Motor neuron (in vitro differentiated cells): ENCODE results near the gene SLC13A3. TPM values are rescaled to one million over a fixed set of nuclear protein-coding genes. Genes with fewer than 3 reads are reported as not detected.

ENCODE experiments used
- ATAC-seq, 8 experiments: fragments of 200-7000 bp; cut with Tn5 transposase; replicated peaks in 6 of 8; 2 replicates each; pipeline ENCODE4 v1.8.0; 2021; ENCODE audit warnings: mild to moderate bottlenecking in 8 of 8, moderate library complexity in 8 of 8
- H3K27ac ChIP-seq, 2 donors: fragments of 250-450 bp; sonication (Bioruptor Pico); 2 replicates each; pipeline ENCODE4 v1.9.0; 2021; ENCODE audit warnings: antibody characterized with exemption in 2 of 2, mild to moderate bottlenecking in 2 of 2, moderate library complexity in 1 of 2
- H3K4me1 ChIP-seq, 2 donors: fragments of 250-450 bp; sonication (Bioruptor Pico); replicated peaks in 1 of 2; 2 replicates each; pipeline ENCODE4 v1.6.1; 2021; ENCODE audit warnings: antibody characterized with exemption in 2 of 2, mild to moderate bottlenecking in 2 of 2, moderate library complexity in 1 of 2
- H3K4me3 ChIP-seq, 5 donors: fragments of 250-450 bp; sonication (Bioruptor Pico); 2 replicates each; pipeline ENCODE4 v1.9.0; 2021; ENCODE audit warnings: antibody characterized with exemption in 5 of 5, mild to moderate bottlenecking in 5 of 5, moderate library complexity in 4 of 5
- WGBS, 10 experiments: fragments of 450-650 bp; shearing (Covaris generic); methylation state at CpG; one replicate each; pipeline ENCODE4 v1.0.0; 2022; 5-methylcytosine and 5-hydroxymethylcytosine counted together
- in situ Hi-C, 9 experiments: fragments of 400-800 bp; cut with MboI; loops; one replicate each; pipeline ENCODE4 v1.15.0; 2021; ENCODE audit warnings: low sequenced_read_pairs in 9 of 9, low pct_unique_long_range_greater_than_20kb in 2 of 9; ENCODE audit not compliant: unreplicated experiment in 9 of 9
- total RNA-seq, 8 experiments: library from RNA; unstranded; fragments of 300-600 nt; gene quantifications; 2 replicates each; pipeline versions ENCODE4 v1.2.3 to v1.2.4, GENCODE V29; 2022

Gene SLC13A3, protein sequence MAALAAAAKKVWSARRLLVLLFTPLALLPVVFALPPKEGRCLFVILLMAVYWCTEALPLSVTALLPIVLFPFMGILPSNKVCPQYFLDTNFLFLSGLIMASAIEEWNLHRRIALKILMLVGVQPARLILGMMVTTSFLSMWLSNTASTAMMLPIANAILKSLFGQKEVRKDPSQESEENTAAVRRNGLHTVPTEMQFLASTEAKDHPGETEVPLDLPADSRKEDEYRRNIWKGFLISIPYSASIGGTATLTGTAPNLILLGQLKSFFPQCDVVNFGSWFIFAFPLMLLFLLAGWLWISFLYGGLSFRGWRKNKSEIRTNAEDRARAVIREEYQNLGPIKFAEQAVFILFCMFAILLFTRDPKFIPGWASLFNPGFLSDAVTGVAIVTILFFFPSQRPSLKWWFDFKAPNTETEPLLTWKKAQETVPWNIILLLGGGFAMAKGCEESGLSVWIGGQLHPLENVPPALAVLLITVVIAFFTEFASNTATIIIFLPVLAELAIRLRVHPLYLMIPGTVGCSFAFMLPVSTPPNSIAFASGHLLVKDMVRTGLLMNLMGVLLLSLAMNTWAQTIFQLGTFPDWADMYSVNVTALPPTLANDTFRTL
- total RNA-seq, result 1 to 10 TPM in 7 of 8 experiments, under 1 TPM in 1; 0.97 to 5.0 (median 3.0) TPM

DNA sequence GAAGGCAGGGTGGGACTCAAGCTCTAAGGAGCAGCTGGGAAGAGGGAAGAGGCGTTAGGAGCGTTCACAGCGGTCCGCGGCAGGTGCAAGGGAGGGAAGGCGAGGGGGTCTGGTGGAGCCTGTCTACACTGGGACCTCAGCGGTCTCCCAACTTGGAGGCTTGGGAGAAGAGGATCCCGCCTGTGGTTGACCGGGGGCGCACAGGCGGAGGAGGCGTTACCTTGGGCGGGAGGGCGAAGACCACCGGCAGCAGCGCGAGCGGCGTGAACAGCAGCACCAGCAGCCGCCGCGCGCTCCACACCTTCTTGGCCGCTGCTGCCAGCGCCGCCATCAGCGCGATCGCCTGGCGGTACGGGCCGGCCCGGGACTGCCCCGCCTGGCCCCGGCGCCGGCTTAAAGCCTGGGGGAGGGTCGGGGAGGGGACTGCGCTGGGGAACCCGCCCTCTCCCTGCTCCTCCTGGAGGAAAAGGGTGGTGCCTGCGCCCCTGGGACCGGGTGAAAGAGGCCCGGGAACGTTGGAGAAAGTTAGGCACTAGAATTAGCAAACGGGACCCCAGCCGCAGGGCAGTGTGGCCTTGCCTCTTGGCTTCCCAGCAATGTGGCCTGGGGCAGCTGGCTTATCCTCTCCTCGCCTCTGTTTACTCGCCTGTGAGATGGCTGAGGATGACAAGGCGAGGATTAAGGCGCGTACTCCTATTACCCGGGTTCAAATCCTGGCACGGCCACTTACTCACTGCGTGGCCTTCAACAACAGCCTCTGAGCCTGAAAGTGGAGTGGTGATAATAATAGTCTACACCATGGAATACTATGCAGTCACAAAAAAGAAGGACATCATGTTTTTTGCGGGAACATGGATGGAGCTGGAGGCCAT, at the start of gene SLC13A3:
Gene SLC13A3 (minus strand): TSS at position 369 of the 872 bp plus-strand sequence. CDS start 38 bp downstream, at position 331.
- H3K4me3 ChIP-seq, result peak within 1 kb of the TSS in 1 of 5 donors; percentile 4
- 33 to 100% (median 77%) methylated on average over 1 to 8 of the region's 55 CpGs; no CpG with 5 or more reads in 2 of the 10 experiments for WGBS, 10 experiments
- no peaks in the 10 kb centered on the region for H3K4me1 ChIP-seq
- ATAC-seq, result peak; percentile 19 to 85 (median 46)
- in situ Hi-C loops, result no loop called here
- no peak within 1 kb of the TSS for H3K27ac ChIP-seq

DNA sequence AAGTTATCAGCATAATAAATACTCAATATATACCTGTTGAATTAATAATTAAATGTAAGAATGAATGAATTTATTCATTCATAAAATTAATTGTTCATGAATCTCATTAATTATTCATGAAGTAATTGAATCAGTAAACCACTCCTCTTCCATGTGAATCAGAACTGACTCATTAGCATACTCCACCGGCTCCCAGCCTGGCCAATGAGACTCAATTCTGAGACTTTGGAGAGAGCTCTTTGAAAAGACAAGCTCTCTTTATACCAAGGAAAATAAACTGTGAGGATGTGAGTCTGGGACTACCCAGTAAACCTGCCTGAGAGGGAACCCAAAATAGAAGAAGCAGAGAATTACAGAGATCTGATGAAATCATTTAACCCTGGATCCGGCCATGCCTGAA, 49.8 kb upstream of the SLC13A3 start:
- in situ Hi-C loops, result no loop called here
- H3K4me1 ChIP-seq, result peaks cover 19 to 29% of the 10 kb centered on the region in 2 donors
- WGBS, 10 experiments, result 0 to 100% (median 86%) methylated on average over 1 to 2 of the region's 2 CpGs; no CpG with 5 or more reads in 1 of the 10 experiments
- no peak overlapping the region for H3K27ac ChIP-seq
- ATAC-seq, result no peak
- no peak overlapping the region for H3K4me3 ChIP-seq

DNA sequence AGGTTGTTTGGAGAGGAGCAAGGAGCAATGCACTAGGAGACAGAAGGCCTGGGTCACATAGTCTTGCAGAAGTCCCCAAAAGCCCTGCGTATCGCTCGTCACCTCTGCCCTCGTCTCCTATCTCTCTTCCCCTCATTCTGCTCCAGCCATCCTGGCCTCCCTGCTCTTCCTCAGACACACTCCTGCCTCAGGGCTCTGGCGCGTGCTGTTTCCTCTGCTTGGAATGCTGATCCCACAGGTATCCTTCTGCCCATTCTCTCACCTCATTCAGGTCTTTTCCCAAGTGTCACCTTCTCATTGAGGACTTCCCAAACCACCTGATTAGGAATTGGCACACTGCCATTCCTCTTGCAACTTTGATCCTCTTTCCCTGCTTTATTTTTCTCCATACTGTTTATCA, 49.2 kb upstream of the SLC13A3 start:
- peaks cover 25 to 32% of the 10 kb centered on the region in 2 donors for H3K4me1 ChIP-seq
- no peak overlapping the region for H3K4me3 ChIP-seq
- ATAC-seq, result no peak
- in situ Hi-C loops, result no loop called here
- H3K27ac ChIP-seq, result no peak overlapping the region
- 67 to 100% (median 91%) methylated on average over 1 to 5 of the region's 6 CpGs; no CpG with 5 or more reads in 4 of the 10 experiments for WGBS, 10 experiments

DNA sequence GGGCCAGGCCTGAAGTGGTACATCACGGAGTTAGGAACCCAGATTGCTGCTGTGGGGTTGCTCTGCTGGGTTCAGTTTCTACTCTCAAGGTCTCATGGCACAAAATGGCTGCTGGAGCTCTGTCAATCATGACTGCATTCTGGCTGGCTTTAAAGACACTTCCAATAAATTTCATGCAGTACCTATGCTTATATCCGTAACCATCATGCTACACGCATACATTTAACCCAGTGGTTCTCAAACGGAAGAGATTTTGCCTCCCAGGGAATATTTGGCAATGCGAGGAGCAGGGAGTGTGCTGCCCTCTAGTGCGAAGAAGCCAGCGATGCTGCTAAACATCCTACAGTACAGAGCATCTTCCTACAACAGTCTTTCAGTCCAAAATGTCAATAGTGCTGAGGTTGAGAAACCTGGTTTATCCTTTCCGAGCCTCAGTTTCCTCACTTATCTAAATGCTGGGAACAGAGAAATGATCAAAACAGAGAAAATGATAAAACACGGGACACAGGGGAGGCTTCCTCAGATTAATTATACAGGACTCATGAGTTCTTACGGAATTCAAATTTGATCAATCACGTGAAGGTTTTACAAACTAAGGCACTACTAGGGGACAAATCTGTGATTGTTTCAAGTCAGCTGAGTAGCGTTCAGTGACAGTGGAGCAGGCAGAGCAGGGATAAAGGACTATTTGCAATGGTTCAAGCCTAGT, 48.5 kb upstream of the SLC13A3 start:
- WGBS, 10 experiments, result 18 to 100% (median 68%) methylated on average over 3 to 12 of the region's 12 CpGs
- ATAC-seq, result peak in 3 of 8 experiments; percentile 35 to 43 (median 37)
- Histone ChIP-seq H3K4me3 (no peak overlapping the region), H3K4me1 (peaks cover 29 to 36% of the 10 kb centered on the region in 2 donors), H3K27ac (no peak overlapping the region)
- in situ Hi-C loops, result loop anchor here in 3 of 9 experiments (25.0 kb wide), 3 partner anchors 138 to 563 kb away; partner anchors contain the start of genes OCSTAMP (in 1 of the 3) and ZNF334 (in 1 of the 3)

DNA sequence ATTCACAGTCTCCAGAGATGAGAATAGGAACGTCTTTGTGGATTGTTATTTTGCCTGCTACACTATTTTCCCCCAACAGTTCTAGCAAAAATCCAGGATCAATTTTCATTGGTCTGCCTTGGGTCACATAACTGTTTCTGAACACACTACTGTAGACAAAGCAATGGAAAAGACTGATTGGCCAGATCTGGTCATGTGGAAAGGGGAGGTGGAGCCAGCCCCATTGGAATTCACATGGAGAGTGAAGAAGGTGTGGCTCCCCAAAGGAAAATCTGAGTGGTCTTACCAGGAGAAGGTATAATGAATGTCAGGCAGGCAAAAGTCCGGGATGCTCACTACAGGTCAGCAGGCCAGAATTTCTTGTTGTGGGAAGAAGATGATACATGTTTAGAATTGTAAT, 47.5 kb upstream of the SLC13A3 start:
- no peak for ATAC-seq
- in situ Hi-C loops, result loop anchor here in 3 of 9 experiments (25.0 kb wide), 3 partner anchors 136 to 561 kb away; partner anchors contain the start of genes OCSTAMP (in 1 of the 3) and ZNF334 (in 1 of the 3)
- Histone ChIP-seq H3K27ac (no peak overlapping the region), H3K4me3 (no peak overlapping the region), H3K4me1 (peaks cover 32 to 37% of the 10 kb centered on the region in 2 donors)
- WGBS, 10 experiments, result 33 to 100% (median 88%) methylated on average over 1 to 2 of the region's 2 CpGs; no CpG with 5 or more reads in 1 of the 10 experiments

DNA sequence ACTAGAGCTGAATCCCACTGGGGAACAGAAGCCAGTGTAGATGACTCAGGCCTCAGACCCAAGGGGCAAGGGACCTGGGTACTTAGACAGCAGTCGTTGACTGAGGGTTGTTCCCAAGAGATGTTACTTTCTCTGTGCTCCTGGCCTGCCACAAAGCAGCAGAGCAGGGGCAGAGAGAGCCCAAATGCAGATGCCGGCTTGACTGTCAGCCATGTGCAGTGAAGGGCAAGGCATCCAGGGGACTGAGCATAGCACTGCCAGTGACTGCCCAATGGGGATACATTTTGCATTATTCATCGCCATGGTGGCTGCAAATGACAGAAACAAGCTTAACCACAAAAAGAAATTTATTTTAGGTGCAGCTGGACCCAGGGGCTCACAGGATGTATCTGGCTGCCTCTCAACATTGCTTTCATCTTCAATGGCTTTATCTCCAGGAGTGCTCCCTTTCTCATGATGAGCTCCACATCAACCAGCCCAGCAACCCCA, 45.6 kb upstream of the SLC13A3 start:
- H3K4me1 ChIP-seq, result peaks cover 32 to 37% of the 10 kb centered on the region in 2 donors
- in situ Hi-C loops, result loop anchor here in 3 of 9 experiments (25.0 kb wide), 3 partner anchors 135 to 560 kb away; partner anchors contain the start of genes OCSTAMP (in 1 of the 3) and ZNF334 (in 1 of the 3)
- ATAC-seq, result peak in 7 of 8 experiments; percentile 4 to 38 (median 12)
- WGBS, 10 experiments, result 63 to 90% (median 83%) methylated on average over 1 to 2 of the region's 3 CpGs; no CpG with 5 or more reads in 5 of the 10 experiments
- no peak overlapping the region for H3K4me3 ChIP-seq
- H3K27ac ChIP-seq, result peak overlapping the region; percentile 69 to 83

DNA sequence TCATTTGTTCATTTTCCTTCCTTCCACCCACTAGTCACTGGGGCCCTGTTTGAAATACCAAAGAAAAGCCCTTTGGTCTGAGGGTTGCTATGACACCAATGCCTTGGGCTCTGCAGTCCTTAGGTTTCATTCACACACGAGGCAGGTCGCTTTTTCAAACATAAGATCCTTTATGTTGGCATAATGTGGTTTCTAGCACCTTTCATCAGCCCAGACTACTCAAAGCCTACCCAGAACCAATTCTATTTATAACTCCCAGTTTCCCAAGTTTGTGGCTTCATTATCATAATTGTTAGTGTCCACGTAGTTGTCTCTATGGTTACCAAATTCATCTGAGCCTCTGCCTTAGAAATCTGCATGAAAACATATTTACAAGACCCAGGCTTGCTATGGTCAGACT, 44.6 kb upstream of the SLC13A3 start:
- Histone ChIP-seq H3K4me1 (peaks cover 32 to 37% of the 10 kb centered on the region in 2 donors), H3K27ac (peak overlapping the region; percentile 76 to 89), H3K4me3 (no peak overlapping the region)
- 0 to 11% (median 0%) methylated on average over 1 to 3 of the region's 3 CpGs; no CpG with 5 or more reads in 1 of the 10 experiments for WGBS, 10 experiments
- in situ Hi-C loops, result loop anchor here in 3 of 9 experiments (25.0 kb wide), 3 partner anchors 134 to 559 kb away; partner anchors contain the start of genes OCSTAMP (in 1 of the 3) and ZNF334 (in 1 of the 3)
- peak; percentile 73 to 94 (median 85) for ATAC-seq

DNA sequence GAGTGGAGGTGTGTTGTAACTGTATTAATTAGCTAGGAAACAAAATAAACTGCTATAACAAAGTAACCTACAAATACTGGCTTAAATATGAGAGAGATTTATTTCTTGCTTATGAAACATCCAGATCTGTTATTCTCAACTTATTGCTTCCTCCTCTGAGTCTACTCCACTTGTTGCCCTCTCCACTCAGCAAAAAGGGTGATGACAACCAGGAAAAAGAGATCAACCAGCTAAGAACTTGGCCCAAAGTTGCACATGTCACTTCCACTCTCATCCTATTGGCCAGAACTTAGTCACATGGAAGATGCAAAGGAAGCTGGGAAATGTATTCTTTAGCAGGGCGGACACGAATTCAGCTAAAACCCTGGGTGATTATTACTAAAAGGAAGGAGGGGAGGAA, 43.2 kb upstream of the SLC13A3 start:
- Histone ChIP-seq H3K27ac (peak overlapping the region in 1 of 2 donors; percentile 89), H3K4me3 (no peak overlapping the region), H3K4me1 (peaks cover 35 to 37% of the 10 kb centered on the region in 2 donors)
- 28 to 90% (median 70%) methylated on average over 2 of the region's 2 CpGs; no CpG with 5 or more reads in 4 of the 10 experiments for WGBS, 10 experiments
- in situ Hi-C loops, result loop anchor here in 3 of 9 experiments (25.0 kb wide), 3 partner anchors 132 to 557 kb away; partner anchors contain the start of genes OCSTAMP (in 1 of the 3) and ZNF334 (in 1 of the 3)
- ATAC-seq, result no peak

DNA sequence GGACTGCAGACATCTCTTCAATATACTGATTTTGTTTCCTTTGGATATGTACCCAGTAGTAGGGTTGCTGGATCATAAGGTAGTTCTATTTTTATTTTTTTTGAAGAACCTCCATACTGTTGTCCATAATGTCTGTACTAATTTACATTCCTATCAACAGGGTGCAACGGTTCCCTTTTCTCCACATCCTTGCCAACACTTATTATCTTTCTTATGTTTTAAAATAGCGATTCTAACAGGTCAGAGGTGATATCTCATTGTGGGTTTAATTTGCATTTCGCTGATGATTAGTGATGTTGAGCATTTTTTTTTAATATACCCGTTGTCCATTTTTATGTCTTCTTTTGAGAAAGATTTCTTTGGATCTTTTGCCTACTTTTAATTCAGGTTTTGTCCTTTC, 39.9 kb upstream of the SLC13A3 start:
- Histone ChIP-seq H3K27ac (no peak overlapping the region), H3K4me3 (no peak overlapping the region), H3K4me1 (peaks cover 32 to 37% of the 10 kb centered on the region in 2 donors)
- WGBS, 10 experiments, result 66 to 95% (median 81%) methylated on average over 1 to 4 of the region's 4 CpGs
- in situ Hi-C loops, result loop anchor here in 3 of 9 experiments (25.0 kb wide), 3 partner anchors 129 to 554 kb away; partner anchors contain the start of genes OCSTAMP (in 1 of the 3) and ZNF334 (in 1 of the 3)
- ATAC-seq, result no peak

DNA sequence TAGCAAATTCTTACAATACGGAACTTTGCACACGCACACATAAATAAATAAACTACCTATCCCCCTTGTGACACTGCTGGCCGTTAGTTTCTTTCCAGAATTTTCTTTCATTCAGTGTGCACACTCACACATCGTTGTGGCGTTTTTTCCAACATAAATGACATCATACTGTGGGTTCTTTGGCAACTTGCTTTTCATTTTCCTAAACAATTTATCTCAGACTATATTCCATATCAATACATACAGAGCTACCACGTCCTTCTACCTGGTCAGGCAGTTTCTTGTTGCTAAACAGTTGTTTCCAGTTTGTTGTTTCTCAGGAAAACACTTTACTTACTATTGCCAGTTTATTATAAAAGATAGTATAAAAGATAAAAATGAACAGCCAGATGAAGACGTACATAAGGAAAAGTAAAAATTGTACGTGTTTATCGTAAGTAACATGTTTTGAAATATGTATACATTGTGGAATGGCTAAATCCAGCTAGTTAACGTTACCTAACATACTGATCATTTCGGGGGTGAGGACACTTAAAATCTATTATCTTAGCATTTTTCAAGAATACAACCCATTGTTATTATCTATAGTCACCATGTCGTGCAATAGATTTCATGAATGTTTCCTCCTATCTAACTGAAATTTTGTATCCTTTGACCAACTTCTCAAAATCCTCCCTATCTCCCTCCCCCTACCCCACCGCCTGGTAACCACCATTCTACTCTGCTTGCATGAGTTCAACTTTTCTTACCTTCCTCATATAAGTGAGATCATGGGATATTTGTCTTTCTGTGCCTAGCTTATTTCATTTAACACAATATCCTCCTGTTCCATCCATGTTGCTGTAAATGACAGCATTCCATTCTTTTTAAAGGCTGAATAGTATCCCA, 39.2 kb upstream of the SLC13A3 start:
- 38 to 100% (median 88%) methylated on average over 2 to 13 of the region's 13 CpGs for WGBS, 10 experiments
- Histone ChIP-seq H3K4me1 (peaks cover 24 to 33% of the 10 kb centered on the region in 2 donors), H3K27ac (peak overlapping the region in 1 of 2 donors; percentile 11), H3K4me3 (peak overlapping the region in 4 of 5 donors; percentile 76 to 93 (median 86))
- ATAC-seq, result no peak
- in situ Hi-C loops, result loop anchor here in 3 of 9 experiments (25.0 kb wide), 3 partner anchors 128 to 553 kb away; partner anchors contain the start of genes OCSTAMP (in 1 of the 3) and ZNF334 (in 1 of the 3)
